HG03103 (cell line): ENCODE data around the gene THAP4.
"Not testable (repeated sequence)": the region's sequence is repeated elsewhere in the genome, so short reads cannot be mapped to it uniquely, and the experiment has no call there.

ENCODE experiments used
- ATAC-seq: cut with Tn5 transposase; IDR thresholded peaks from one replicate; pipeline ENCODE4 v1.9.1; 2021; ENCODE audit warnings: low read depth; ENCODE audit not compliant: unreplicated experiment

The THAP4 gene

GRCh38 chr2:241590496-241591455 is 46.2 kb downstream of the THAP4 start:
- not testable (repeated sequence) for ATAC-seq

- ATAC-seq: not testable (repeated sequence)
These were observed 47.1 kb downstream of the THAP4 start for GRCh38 chr2:241589863-241590262.

- ATAC-seq: no peak
These were observed 50.2 kb downstream of the THAP4 start for GRCh38 chr2:241586564-241587264.

DNA sequence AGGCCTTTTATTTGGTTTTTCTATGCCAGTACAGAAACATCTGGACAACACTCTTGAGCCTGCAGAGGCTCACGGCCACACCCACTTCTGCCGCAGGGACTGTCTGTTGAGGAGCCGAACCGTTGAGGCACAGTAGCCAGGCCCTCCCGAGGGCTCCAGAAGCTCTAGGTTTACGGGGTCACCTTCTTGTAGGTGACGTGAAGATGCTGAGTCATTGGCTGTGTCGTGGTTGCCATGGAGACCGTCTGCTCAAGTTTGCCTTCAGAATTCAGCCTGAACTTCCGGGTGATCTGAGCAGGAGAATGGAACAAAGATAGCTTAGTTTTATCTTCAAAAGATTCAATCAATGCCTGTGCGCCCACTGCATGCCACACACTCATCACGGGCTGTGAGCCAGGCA is 52.5 kb downstream of the THAP4 start:
- no peak for ATAC-seq

DNA sequence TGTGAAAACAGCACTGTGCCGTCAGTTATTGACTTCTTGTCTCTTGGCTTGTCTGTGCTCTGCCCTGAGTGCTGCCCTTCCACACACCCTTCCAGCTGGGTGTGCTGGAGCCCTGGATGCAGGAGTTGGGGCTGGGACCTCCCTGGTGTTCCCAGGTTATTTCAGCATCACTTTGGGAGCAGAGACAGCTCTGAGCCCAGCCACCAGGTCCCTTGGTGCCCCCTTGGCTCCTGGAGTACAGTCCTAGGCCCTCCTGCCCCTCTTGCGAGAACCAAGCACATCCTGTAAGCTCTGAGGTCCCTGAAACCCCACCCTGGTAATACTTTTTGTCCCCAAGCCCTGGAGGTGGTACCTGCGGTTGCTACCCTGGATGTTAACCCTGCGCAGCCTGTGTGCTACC is 54.2 kb downstream of the THAP4 start:
- ATAC-seq: no peak

GRCh38 chr2:241582328-241582727 is 54.6 kb downstream of the THAP4 start:
- no peak for ATAC-seq

- ATAC-seq: no peak
These were observed 57.7 kb downstream of the THAP4 start for GRCh38 chr2:241579281-241579680.

DNA sequence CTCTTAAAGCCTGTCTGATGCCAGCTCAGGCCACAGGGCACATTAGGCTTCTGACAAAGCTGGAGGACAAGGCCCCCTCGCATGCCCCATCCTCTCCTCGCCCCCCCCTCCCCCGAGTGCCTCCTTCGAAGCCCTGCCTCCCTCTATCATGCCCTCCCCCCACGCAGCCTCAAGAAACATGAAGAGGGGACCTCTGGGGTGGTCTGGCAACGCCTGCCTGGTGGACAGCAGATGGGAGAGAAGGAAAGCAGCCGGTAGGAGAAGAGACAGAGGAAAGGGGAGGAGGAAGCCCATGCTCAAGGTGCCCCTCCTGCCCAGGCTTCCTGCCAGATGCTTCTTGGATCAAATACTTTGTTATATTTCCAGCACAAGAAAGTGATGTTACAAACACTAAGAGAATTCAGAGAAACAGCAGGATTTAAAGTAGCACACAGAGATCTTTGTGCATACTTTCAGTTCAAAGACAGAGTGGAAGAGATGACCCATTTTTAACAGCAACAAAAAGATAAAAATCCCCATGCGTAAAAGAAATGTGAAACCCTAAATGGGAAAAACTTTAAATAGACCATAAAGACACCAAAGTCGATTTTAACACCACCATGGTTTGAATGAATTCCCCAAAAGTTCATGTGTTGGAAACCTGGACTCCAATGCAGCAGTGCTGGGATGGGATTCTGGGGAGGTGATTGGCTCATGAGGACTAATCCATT is 59.4 kb downstream of the THAP4 start:
- no peak for ATAC-seq

- no peak for ATAC-seq
These were observed 60.7 kb downstream of the THAP4 start for GRCh38 chr2:241576293-241576654.

- ATAC-seq: no peak
These were observed 61.2 kb downstream of the THAP4 start for GRCh38 chr2:241575624-241576292.

DNA sequence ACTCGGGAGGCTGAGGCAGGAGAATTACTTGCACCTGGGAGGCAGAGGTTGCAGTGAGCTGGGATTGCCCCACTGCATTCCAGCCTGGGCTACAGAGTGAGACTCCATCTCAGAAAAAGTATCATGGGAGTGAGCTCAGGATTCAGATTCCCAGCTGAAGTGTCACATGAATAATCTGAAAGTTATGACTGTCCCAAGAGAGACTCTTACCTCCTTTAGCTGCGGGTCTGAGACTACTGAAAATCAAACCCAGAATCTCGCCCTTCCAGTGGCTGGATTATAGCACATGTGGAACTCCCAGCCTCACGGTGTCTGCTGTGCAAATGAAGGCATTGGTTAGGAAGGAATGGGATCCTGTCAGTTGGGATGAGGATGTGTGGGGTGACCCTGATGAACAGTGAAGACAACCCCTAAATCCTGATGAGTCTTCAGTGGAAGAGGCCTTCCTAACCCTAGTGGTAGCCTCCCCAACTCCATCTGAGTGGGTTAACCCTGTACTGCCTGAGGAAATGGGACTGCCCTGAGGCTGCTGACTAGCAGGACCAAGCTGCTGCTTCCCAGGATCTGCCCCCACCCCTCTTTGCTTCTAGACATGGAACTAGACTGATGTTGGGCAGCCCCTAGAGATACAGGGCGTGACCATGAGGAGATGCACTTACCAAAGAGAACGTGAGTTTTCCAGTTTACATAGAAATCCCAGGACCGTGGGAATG is 61.9 kb downstream of the THAP4 start:
- ATAC-seq: no peak

GRCh38 chr2:241573741-241574140 is 63.2 kb downstream of the THAP4 start:
- ATAC-seq: no peak

DNA sequence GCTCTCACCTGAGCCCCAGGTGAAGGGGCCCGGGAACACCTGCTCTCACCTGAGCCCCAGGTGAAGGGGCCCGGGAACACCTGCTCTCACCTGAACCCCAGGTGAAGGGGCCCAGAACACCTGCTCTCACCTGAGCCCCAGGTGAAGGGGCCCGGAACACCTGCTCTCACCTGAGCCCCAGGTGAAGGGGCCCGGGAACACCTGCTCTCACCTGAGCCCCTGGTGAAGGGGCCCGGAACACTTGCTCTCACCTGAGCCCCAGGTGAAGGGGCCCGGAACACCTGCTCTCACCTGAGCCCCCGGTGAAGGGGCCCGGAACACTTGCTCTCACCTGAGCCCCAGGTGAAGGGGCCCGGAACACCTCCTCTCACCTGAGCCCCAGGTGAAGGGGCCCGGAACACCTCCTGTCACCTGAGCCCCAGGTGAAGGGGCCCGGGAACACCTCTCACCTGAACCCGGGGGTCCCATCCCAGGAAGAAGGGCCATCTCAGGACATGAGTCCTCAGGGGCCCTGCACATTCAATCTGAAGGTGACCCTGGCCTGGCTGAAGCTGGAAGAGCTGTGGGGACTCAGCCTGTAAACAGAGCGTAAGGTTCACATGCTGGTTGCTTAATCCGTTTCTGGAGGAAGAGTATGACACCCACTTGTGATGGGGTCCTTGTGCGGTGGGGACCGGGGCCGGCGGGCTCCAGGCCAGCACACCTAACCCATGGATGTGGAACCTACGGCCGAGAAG is 63.9 kb downstream of the THAP4 start:
- ATAC-seq: not testable (repeated sequence)

- ATAC-seq: no peak
These were observed 64.9 kb downstream of the THAP4 start for GRCh38 chr2:241571821-241572620.

GRCh38 chr2:241570961-241571581 is 65.9 kb downstream of the THAP4 start:
- ATAC-seq: no peak

DNA sequence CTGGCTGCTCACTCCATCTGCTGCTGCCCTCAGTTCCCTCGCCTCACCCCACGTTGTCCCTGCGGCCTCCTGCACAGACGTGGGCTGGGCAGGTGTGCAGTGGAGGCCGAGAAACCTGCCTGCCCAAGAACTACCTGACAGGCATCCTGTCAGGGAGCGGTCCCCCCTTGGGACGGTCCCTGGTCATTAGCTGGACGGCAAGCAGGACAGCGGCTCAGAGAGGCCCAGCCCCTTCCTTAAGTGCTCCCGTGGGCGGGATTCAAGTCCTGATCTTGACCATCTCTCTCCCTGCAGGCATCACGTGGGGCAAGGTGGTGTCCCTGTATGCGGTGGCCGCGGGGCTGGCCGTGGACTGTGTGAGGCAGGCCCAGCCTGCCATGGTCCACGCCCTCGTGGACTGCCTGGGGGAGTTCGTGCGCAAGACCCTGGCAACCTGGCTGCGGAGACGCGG is 67.1 kb downstream of the THAP4 start:
- ATAC-seq: no peak

DNA sequence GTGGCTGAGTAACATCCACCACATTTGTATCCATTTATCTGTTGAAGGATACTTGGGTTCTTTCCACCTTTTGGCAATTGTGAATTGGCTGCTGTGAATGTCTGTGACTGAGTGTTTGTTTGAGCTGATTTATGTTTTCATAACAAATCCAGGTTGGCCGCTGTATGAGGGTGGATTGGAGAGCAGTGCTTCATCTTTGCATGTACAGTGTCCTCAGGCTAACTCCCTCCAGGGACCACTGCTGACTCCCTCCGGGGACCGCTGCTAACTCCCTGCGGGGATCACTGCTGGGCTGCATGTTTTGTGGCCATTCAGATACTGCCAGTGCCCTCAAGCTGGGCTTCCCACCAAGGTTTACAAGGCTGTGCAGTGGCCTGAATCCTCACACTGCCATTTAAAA is 68.2 kb downstream of the THAP4 start:
- no peak for ATAC-seq

- no peak for ATAC-seq
These were observed 69.2 kb downstream of the THAP4 start for GRCh38 chr2:241567776-241568175.
